K562 (cell line): Measurements from ENCODE around the gene MPZL1. TPM values are rescaled to one million over a fixed set of nuclear protein-coding genes. Genes with fewer than 3 reads are reported as not detected.

Source experiments
- BHLHE40 ChIP-seq: IDR thresholded peaks from 2 replicates; pipeline ENCODE4 v1.6.1; 2011; ENCODE audit warnings: low read length, improper control_type of control experiment
- E2F8 ChIP-seq: fragments of 450-650 bp; IDR thresholded peaks from 2 replicates; pipeline ENCODE4 v1.7.1; 2018; ENCODE audit warnings: mild to moderate bottlenecking, low read depth; ENCODE audit not compliant: partially characterized antibody
- EHMT2 ChIP-seq: fragments of 450-650 bp; IDR thresholded peaks from 2 replicates; pipeline ENCODE4 v1.6.1; 2018; ENCODE audit warnings: antibody characterized with exemption
- EP300 ChIP-seq: IDR thresholded peaks from 2 replicates; pipeline ENCODE4 v1.6.1; 2012; ENCODE audit warnings: low read length, improper control_type of control experiment
- FOXP1 ChIP-seq: sonication (generic); formaldehyde crosslinking; IDR thresholded peaks from 2 replicates; pipeline ENCODE4 v1.8.0; 2022; ENCODE audit warnings: mild to moderate bottlenecking, missing genetic modification reagents
- HCFC1 ChIP-seq: IDR thresholded peaks from 2 replicates; pipeline ENCODE4 v1.6.1; 2012; ENCODE audit warnings: low read depth, low read length, improper control_type of control experiment
- JUNB ChIP-seq: fragments of 450-650 bp; formaldehyde crosslinking; conservative IDR thresholded peaks from 2 replicates; pipeline ENCODE4 v1.4.0; 2020; ENCODE audit warnings: mild to moderate bottlenecking
- KLF1 ChIP-seq: fragments of 450-650 bp; IDR thresholded peaks from 2 replicates; pipeline ENCODE4 v1.6.1; 2016; ENCODE audit warnings: missing genetic modification characterization, missing compliant biosample characterization
- LEF1 ChIP-seq: fragments of 450-650 bp; IDR thresholded peaks from 2 replicates; pipeline ENCODE4 v1.6.1; 2016; ENCODE audit warnings: mild to moderate bottlenecking
- MAZ ChIP-seq, 2 experiments: fragments of 450-650 bp in 1 of 2; sonication (generic) in 1 of 2; formaldehyde crosslinking; IDR thresholded peaks in 1 of 2; conservative IDR thresholded peaks in 1 of 2; 2 replicates each; pipeline versions ENCODE4 v1.4.0 to v1.5.0; 2020; ENCODE audit warnings: mild to moderate bottlenecking in 1 of 2, missing genetic modification reagents in 1 of 2
- MEIS2 ChIP-seq: fragments of 450-650 bp; IDR thresholded peaks from 2 replicates; pipeline ENCODE4 v1.6.1; 2014; ENCODE audit warnings: mild to moderate bottlenecking; ENCODE audit not compliant: partially characterized antibody
- NCOA2 ChIP-seq, 2 experiments: fragments of 450-650 bp; IDR thresholded peaks; 2 replicates each; pipeline ENCODE4 v1.6.1; 2018; ENCODE audit warnings: mild to moderate bottlenecking in 2 of 2, moderate library complexity in 1 of 2; ENCODE audit not compliant: partially characterized antibody in 2 of 2
- NELFE ChIP-seq: IDR thresholded peaks from 2 replicates; pipeline ENCODE4 v1.6.1; 2011; ENCODE audit warnings: mild to moderate bottlenecking; ENCODE audit not compliant: insufficient read depth, insufficient read length
- NFIX ChIP-seq: fragments of 250-450 bp; sonication (Bioruptor Pico); IDR thresholded peaks from 2 replicates; pipeline ENCODE4 v1.4.0; 2020; ENCODE audit warnings: low read depth, mild to moderate bottlenecking, moderate library complexity
- RBM39 ChIP-seq: fragments of 200-400 bp; formaldehyde crosslinking; optimal IDR thresholded peaks from 2 replicates; pipeline ENCODE3; 2018; ENCODE audit warnings: low read depth, low read length
- ZBTB34 ChIP-seq: fragments of 250-450 bp; sonication (Bioruptor Pico); IDR thresholded peaks from 2 replicates; pipeline ENCODE4 v1.8.0; 2021; ENCODE audit warnings: mild to moderate bottlenecking, moderate library complexity
- ZBTB8A ChIP-seq: fragments of 450-650 bp; IDR thresholded peaks from 2 replicates; pipeline ENCODE4 v1.6.1; 2018; ENCODE audit warnings: mild to moderate bottlenecking, moderate library complexity; ENCODE audit not compliant: partially characterized antibody
- ZNF311 ChIP-seq: fragments of 250-450 bp; sonication (Bioruptor Pico); IDR thresholded peaks from 2 replicates; pipeline ENCODE4 v1.4.0; 2020; ENCODE audit warnings: mild to moderate bottlenecking, moderate library complexity
- ZNF408 ChIP-seq: fragments of 250-450 bp; sonication (Bioruptor Pico); IDR thresholded peaks from 2 replicates; pipeline ENCODE4 v1.4.0; 2020; ENCODE audit warnings: low read depth, mild to moderate bottlenecking, moderate library complexity
- polyA plus RNA-seq, 8 experiments: library from polyadenylated mRNA; depleted of rRNA in 4 of 8; stranded (reverse) in 5 of 8; unstranded in 3 of 8; fragments of >200 nt; fragmentation: Nextera tagmentation in 2 of 8; fragmentation: Illumina TruSeq in 1 of 8; extraction: Ambion mirVana in 2 of 8; extraction: Trizol in 1 of 8; gene quantifications; 2 replicates each; pipeline versions ENCODE4 v1.2.1 to v1.2.3, GENCODE V29; 2011 to 2014; ENCODE audit warnings: inconsistent platforms in 1 of 8, missing spikeins in 1 of 8
- total RNA-seq, 7 experiments: library from RNA; depleted of rRNA in 6 of 7; stranded (reverse); fragments of >200 nt in 6 of 7; fragmentation: Illumina TruSeq in 2 of 7; extraction: Trizol in 2 of 7; gene quantifications; 2 replicates each; pipeline versions ENCODE4 v1.2.1 to v1.2.3, GENCODE V29; 2011 to 2021; ENCODE audit warnings: low replicate concordance in 1 of 7
- TF ChIP-seq, protein P1 (sequence below): fragments of 450-650 bp; IDR thresholded peaks from one replicate; pipeline ENCODE4 v1.6.1; 2018; ENCODE audit warnings: mild to moderate bottlenecking, moderate library complexity; ENCODE audit not compliant: partially characterized antibody
- TF ChIP-seq, protein P2 (sequence below): sonication (generic); formaldehyde crosslinking; IDR thresholded peaks from 2 replicates; pipeline ENCODE4 v1.4.0; 2020; ENCODE audit warnings: mild to moderate bottlenecking, missing genetic modification reagents

MPZL1 gene
- total and polyA plus RNA-seq, 9 of the 15 experiments (the other 6 are each of a cell fraction or from before 2014, with no cell fraction given) = 14.5 to 153 (median 66.5) TPM

GRCh38 chr1:167714439-167715156 is 7.2 kb upstream of the MPZL1 start (continued):
- TF ChIP-seq NELFE (no peak), ZNF311 (CRISPR knock-in tag) (0 out of 2 replicates have a peak, but pooled peaks have one; percentile 19), MEIS2 (no peak), MAZ (CRISPR knock-in tag; conservative IDR thresholded peaks at IDR 0.05 in 1 of 2, IDR thresholded peaks at IDR 0.05 in 1 of 2) (peak; percentile 90 to 96), EP300 (peak; percentile 74), NFIX (CRISPR knock-in tag) (0 out of 2 replicates have a peak, but pooled peaks have one; percentile 23), EHMT2 (no peak), ZBTB8A (peak; percentile 96), JUNB (CRISPR knock-in tag) (0 out of 2 replicates have a peak, but pooled peaks have one; percentile 45), RBM39 (peak; percentile 91), ZBTB34 (CRISPR knock-in tag) (no peak), ZNF408 (CRISPR knock-in tag) (0 out of 2 replicates have a peak, but pooled peaks have one; percentile 34), KLF1 (tag) (peak; percentile 89), E2F8 (peak; percentile 93), BHLHE40 (peak; percentile 64), NCOA2 (IDR thresholded peaks at IDR 0.05; ENCODE audit: partially characterized antibody in 2 of 2) (no peak), FOXP1 (CRISPR knock-in tag) (peak; percentile 99), HCFC1 (peak; percentile 34), LEF1 (no peak; the same call in 1 of the 2 replicates)
- TF ChIP-seq, protein P1, sequence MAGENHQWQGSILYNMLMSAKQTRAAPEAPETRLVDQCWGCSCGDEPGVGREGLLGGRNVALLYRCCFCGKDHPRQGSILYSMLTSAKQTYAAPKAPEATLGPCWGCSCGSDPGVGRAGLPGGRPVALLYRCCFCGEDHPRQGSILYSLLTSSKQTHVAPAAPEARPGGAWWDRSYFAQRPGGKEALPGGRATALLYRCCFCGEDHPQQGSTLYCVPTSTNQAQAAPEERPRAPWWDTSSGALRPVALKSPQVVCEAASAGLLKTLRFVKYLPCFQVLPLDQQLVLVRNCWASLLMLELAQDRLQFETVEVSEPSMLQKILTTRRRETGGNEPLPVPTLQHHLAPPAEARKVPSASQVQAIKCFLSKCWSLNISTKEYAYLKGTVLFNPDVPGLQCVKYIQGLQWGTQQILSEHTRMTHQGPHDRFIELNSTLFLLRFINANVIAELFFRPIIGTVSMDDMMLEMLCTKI = no peak
- TF ChIP-seq, protein P2, sequence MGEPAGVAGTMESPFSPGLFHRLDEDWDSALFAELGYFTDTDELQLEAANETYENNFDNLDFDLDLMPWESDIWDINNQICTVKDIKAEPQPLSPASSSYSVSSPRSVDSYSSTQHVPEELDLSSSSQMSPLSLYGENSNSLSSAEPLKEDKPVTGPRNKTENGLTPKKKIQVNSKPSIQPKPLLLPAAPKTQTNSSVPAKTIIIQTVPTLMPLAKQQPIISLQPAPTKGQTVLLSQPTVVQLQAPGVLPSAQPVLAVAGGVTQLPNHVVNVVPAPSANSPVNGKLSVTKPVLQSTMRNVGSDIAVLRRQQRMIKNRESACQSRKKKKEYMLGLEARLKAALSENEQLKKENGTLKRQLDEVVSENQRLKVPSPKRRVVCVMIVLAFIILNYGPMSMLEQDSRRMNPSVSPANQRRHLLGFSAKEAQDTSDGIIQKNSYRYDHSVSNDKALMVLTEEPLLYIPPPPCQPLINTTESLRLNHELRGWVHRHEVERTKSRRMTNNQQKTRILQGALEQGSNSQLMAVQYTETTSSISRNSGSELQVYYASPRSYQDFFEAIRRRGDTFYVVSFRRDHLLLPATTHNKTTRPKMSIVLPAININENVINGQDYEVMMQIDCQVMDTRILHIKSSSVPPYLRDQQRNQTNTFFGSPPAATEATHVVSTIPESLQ (CRISPR knock-in tag) = peak; percentile 76; the same call in 1 of the 2 replicates
